Duodenal mucosa (tissue), 2 donors: Measurements from ENCODE around the gene RAET1G.
"Not testable (repeated sequence)": the region's sequence is repeated elsewhere in the genome, so short reads cannot be mapped to it uniquely, and the experiment has no call there.

Experiments used
- H3K27ac ChIP-seq: one replicate; pipeline ENCODE4 v1.7.0; 2013; ENCODE audit warnings: low read depth, low read length
- H3K27me3 ChIP-seq, 2 donors: one replicate each; pipeline ENCODE4 v1.7.0; 2013; ENCODE audit warnings: low read length in 2 of 2, control low read depth in 1 of 2; ENCODE audit not compliant: insufficient read depth in 2 of 2, control insufficient read depth in 1 of 2
- H3K36me3 ChIP-seq, 2 donors: one replicate each; pipeline ENCODE4 v1.7.0; 2013; ENCODE audit warnings: low read length in 2 of 2, control low read depth in 1 of 2; ENCODE audit not compliant: insufficient read depth in 2 of 2, control insufficient read depth in 1 of 2
- H3K4me1 ChIP-seq, 2 donors: one replicate each; pipeline ENCODE4 v1.7.0; 2013; ENCODE audit warnings: low read length in 2 of 2, control low read depth in 1 of 2; ENCODE audit not compliant: insufficient read depth in 2 of 2, control insufficient read depth in 1 of 2
- H3K4me3 ChIP-seq, 2 donors: one replicate each; pipeline ENCODE4 v1.7.0; 2013; ENCODE audit warnings: low read length in 2 of 2, low read depth in 1 of 2
- H3K9ac ChIP-seq, 2 donors: one replicate each; pipeline ENCODE4 v1.7.0; 2013; ENCODE audit warnings: low read length in 2 of 2, low read depth in 1 of 2
- H3K9me3 ChIP-seq, 2 donors: one replicate each; pipeline ENCODE4 v1.7.0; 2013; ENCODE audit warnings: low read length in 2 of 2, control low read depth in 1 of 2; ENCODE audit not compliant: control insufficient read depth in 1 of 2

Gene RAET1G

DNA sequence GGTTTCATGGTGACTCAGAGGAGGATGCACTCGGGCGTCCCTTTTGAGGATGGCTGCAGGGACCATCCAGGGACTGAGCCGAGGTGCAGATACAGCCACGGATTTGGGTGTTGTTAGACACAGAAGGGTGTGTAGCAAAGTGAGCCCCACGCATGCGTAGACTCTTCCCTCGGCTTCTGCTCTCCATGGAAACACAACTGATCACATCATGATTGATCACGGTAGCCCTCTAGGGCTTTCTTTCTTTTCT, 40.2 kb upstream of the RAET1G start:
- H3K36me3 ChIP-seq: no peaks in the 10 kb centered on the region
- H3K27me3 ChIP-seq: peaks cover 61 to 64% of the 10 kb centered on the region in 2 donors
- H3K4me3 ChIP-seq: peak overlapping the region; percentile 59 to 68
- H3K9me3 ChIP-seq: no peaks in the 10 kb centered on the region
- peaks cover 7 to 23% of the 10 kb centered on the region in 2 donors for H3K4me1 ChIP-seq
- no peak overlapping the region for H3K27ac ChIP-seq
- H3K9ac ChIP-seq: no peak overlapping the region

- H3K27ac ChIP-seq: no peak overlapping the region
- H3K9me3 ChIP-seq: no peaks in the 10 kb centered on the region
- H3K4me1 ChIP-seq: peaks cover 7 to 23% of the 10 kb centered on the region in 2 donors
- H3K27me3 ChIP-seq: peaks cover 63 to 64% of the 10 kb centered on the region in 2 donors
- H3K9ac ChIP-seq: no peak overlapping the region
- no peaks in the 10 kb centered on the region for H3K36me3 ChIP-seq
- H3K4me3 ChIP-seq: no peak overlapping the region
Measured at GRCh38 chr6:149962461-149963211, 39.7 kb upstream of the RAET1G start.

GRCh38 chr6:149961728-149962425, 39.0 kb upstream of the RAET1G start:
- Histone ChIP-seq H3K27ac (no peak overlapping the region), H3K9me3 (no peaks in the 10 kb centered on the region), H3K27me3 (peaks cover 58 to 60% of the 10 kb centered on the region in 2 donors), H3K9ac (no peak overlapping the region), H3K36me3 (no peaks in the 10 kb centered on the region), H3K4me1 (peaks cover 7 to 23% of the 10 kb centered on the region in 2 donors), H3K4me3 (no peak overlapping the region)

DNA sequence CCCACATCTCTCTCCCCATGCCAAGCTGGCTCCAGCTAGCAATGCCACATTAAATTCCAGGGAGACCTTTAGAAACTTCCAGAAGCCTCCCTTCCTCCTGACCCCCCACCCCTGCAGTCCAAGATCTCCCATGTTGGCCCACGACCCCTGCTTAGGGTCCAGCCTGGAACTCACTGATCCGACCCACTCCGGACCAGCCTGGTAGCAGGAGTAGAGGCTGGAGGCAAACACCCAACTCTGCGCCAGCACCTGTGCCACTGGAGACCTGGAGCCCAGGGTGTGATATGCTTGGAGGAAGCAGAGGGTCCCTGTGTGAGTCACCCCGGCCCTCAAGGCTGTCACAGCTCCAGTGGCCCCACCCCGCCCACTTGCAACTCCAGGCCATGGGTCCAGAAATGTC, 37.6 kb upstream of the RAET1G start:
- Histone ChIP-seq H3K4me3 (no peak overlapping the region), H3K27me3 (peaks cover 62 to 64% of the 10 kb centered on the region in 2 donors), H3K36me3 (no peaks in the 10 kb centered on the region)

GRCh38 chr6:149959806-149960205, 36.9 kb upstream of the RAET1G start:
- H3K4me3 ChIP-seq, H3K36me3 ChIP-seq, H3K9me3 ChIP-seq, H3K27ac ChIP-seq, H3K9ac ChIP-seq: not testable (repeated sequence)
- H3K27me3 ChIP-seq: peaks cover 59 to 61% of the 10 kb centered on the region in 2 donors
- H3K4me1 ChIP-seq: peaks cover 7 to 17% of the 10 kb centered on the region in 2 donors

More for the DNA sequence above, 37.6 kb upstream of the RAET1G start:
- Histone ChIP-seq H3K9me3 (no peaks in the 10 kb centered on the region), H3K27ac (no peak overlapping the region), H3K9ac (no peak overlapping the region), H3K4me1 (peaks cover 7 to 23% of the 10 kb centered on the region in 2 donors)

DNA sequence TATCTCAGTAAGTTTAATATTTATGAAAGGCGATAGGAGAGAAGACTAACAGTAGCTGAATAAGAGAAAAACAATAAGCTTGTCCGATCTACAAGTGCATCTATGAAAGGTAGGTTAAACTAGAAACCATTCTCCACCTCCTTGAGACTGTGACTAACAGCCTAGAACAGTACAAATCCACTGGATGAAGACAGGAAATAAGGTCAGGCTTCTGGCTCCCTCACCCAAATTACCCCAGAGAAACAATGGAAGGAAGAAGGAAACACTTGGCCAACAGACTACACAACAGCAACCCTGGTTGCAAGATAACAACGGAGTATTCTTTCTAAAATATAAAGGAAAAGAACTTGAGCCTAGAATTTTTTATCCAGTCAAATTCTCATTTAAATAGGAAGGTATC, 35.2 kb upstream of the RAET1G start:
- H3K4me1 ChIP-seq, H3K36me3 ChIP-seq, H3K27ac ChIP-seq, H3K4me3 ChIP-seq, H3K9ac ChIP-seq, H3K9me3 ChIP-seq: not testable (repeated sequence)
- H3K27me3 ChIP-seq: peaks cover 47 to 55% of the 10 kb centered on the region in 2 donors

DNA sequence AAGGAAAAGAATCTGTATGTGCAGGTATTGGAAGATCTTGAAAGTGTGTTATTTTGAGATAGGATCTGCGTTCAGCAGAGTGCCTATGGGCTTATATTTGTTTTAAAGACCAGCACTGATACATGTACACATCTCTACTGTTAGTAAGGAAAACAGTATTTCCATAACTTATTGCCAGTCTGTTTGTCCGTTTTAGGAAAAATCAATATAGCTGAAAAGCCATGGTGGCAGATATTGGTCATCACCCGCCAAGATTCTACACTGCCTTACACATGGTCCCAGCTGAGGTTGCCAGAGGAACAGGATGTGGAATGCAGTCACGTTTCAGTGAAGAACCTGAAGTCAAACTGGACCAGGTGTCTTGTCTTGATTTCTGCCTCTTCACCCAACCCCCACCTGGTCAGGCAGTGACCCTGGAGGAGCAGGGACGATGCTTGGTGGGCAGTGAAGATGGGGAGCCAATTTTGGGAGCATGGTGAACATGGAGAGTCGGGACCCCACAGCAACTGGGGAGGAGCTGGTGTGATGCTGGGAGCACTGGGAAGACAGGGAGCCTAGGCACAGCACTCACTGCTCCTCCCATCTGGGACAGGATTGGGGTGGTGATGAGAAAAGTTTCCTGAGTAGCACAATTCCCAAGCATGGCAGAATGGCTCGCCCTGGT, 32.9 kb upstream of the RAET1G start:
- H3K27ac ChIP-seq, H3K4me1 ChIP-seq, H3K36me3 ChIP-seq, H3K9ac ChIP-seq, H3K9me3 ChIP-seq, H3K4me3 ChIP-seq: not testable (repeated sequence)
- peaks cover 50 to 53% of the 10 kb centered on the region in 2 donors for H3K27me3 ChIP-seq

DNA sequence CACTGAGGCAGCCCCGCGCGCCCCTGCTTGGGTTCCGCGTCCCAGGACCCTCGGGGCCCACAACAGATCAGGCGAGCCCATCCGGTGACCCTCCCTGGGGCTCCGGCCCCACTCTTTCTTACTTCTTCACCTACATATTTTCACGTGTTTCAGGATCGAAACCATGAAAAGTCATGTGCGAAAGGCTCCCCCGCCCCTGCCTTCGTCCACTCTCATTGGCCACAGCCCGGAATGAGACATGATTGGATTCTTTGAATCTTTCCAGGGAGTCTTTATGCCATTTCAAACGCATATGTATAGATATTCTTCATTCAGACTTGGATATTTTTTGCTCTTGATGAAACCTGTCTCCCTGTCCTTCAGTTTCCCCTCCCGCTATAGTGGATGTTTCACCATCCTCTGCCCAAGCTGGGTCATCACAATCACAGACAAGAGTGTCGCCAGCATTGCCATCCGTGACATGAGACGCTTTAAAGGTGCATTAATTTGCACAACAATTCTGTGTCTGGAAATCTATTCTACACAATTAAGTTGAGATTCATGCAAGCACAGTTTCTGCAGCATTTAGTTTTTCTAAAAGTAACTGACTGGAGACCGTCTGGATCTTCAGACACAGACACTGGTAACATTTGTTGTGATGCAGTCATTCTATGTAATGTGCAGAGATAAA, 32.2 kb upstream of the RAET1G start:
- H3K27me3 ChIP-seq: peaks cover 51 to 56% of the 10 kb centered on the region in 2 donors
- H3K9ac ChIP-seq, H3K36me3 ChIP-seq, H3K4me3 ChIP-seq, H3K27ac ChIP-seq, H3K4me1 ChIP-seq, H3K9me3 ChIP-seq: not testable (repeated sequence)

- not testable (repeated sequence) for H3K36me3 ChIP-seq, H3K4me1 ChIP-seq, H3K9me3 ChIP-seq, H3K4me3 ChIP-seq, H3K9ac ChIP-seq, H3K27ac ChIP-seq
- H3K27me3 ChIP-seq: peaks cover 50 to 56% of the 10 kb centered on the region in 2 donors
Measured at GRCh38 chr6:149954328-149954983, 31.5 kb upstream of the RAET1G start.
